CD14-positive monocyte (primary cell): ENCODE data around the gene ATP6V1G1. TPM values are rescaled to one million over a fixed set of nuclear protein-coding genes. Genes with fewer than 3 reads are reported as not detected.

ENCODE experiments used
- DNase-seq, 3 donors: peaks; one replicate each; pipeline ENCODE4 v3.0.0-alpha.2; 2011 to 2022
- H2AFZ ChIP-seq: 2 replicates; pipeline ENCODE4 v1.6.0; 2012; ENCODE audit warnings: mild to moderate bottlenecking, low read depth, low read length, inconsistent platforms; ENCODE audit not compliant: insufficient read depth, poor library complexity, severe bottlenecking
- H3K27ac ChIP-seq, 2 donors: 1 replicate in 1 of 2; 2 replicates in 1 of 2; pipeline ENCODE4 v1.5.1; 2012 to 2013; ENCODE audit warnings: low read length in 2 of 2, control low read depth in 1 of 2, inconsistent platforms in 1 of 2, low read depth in 1 of 2, mild to moderate bottlenecking in 1 of 2
- H3K27me3 ChIP-seq, 2 donors: one replicate each; pipeline versions ENCODE4 v1.6.0 to v1.6.1; 2011 to 2013; ENCODE audit warnings: low read length in 2 of 2; ENCODE audit not compliant: control insufficient read depth in 2 of 2, insufficient read depth in 2 of 2
- H3K36me3 ChIP-seq, 2 donors: replicated peaks in 1 of 2; 1 replicate in 1 of 2; 2 replicates in 1 of 2; pipeline versions ENCODE4 v1.5.1 to v1.6.1; 2012 to 2013; ENCODE audit warnings: low read length in 2 of 2, control low read depth in 1 of 2, inconsistent platforms in 1 of 2, mild to moderate bottlenecking in 1 of 2; ENCODE audit not compliant: insufficient read depth in 2 of 2, control insufficient read depth in 1 of 2
- H3K4me1 ChIP-seq, 2 donors: 1 replicate in 1 of 2; 2 replicates in 1 of 2; pipeline versions ENCODE4 v1.5.1 to v1.6.1; 2012 to 2013; ENCODE audit warnings: low read length in 2 of 2, control low read depth in 1 of 2, inconsistent platforms in 1 of 2, mild to moderate bottlenecking in 1 of 2, moderate library complexity in 1 of 2; ENCODE audit not compliant: insufficient read depth in 2 of 2, control insufficient read depth in 1 of 2
- H3K4me2 ChIP-seq: replicated peaks from 2 replicates; pipeline ENCODE3; 2012; ENCODE audit warnings: low read length, moderate library complexity, mild to moderate bottlenecking; ENCODE audit not compliant: poor library complexity, severe bottlenecking; ENCODE audit errors: extremely low read depth
- H3K4me3 ChIP-seq, 3 experiments: fragments of 200-600 bp in 1 of 3; sonication (generic) in 1 of 3; replicated peaks in 1 of 3; 1 replicate in 2 of 3; 2 replicates in 1 of 3; pipeline ENCODE4 v1.5.1; 2011 to 2013; ENCODE audit warnings: low read length in 3 of 3, mild to moderate bottlenecking in 3 of 3, control low read depth in 2 of 3, low read depth in 2 of 3, inconsistent platforms in 1 of 3, moderate library complexity in 1 of 3
- H3K79me2 ChIP-seq: 2 replicates; pipeline ENCODE4 v1.6.0; 2012; ENCODE audit warnings: mild to moderate bottlenecking, control low read depth, inconsistent platforms, low read length, moderate library complexity; ENCODE audit not compliant: insufficient read depth
- H3K9ac ChIP-seq: 2 replicates; pipeline ENCODE4 v1.6.0; 2017; ENCODE audit warnings: low read length, mild to moderate bottlenecking; ENCODE audit not compliant: insufficient read depth, poor library complexity, severe bottlenecking
- H3K9me3 ChIP-seq, 2 donors: replicated peaks in 1 of 2; 1 replicate in 1 of 2; 2 replicates in 1 of 2; pipeline versions ENCODE4 v1.5.1 to v1.6.1; 2012 to 2013; ENCODE audit warnings: low read length in 2 of 2, control low read depth in 1 of 2; ENCODE audit not compliant: control insufficient read depth in 1 of 2, insufficient read depth in 1 of 2
- H4K20me1 ChIP-seq: 2 replicates; pipeline ENCODE4 v1.6.0; 2012; ENCODE audit warnings: mild to moderate bottlenecking, low read length, control low read depth, moderate library complexity; ENCODE audit not compliant: insufficient read depth
- H3K27ac Mint-ChIP-seq, 7 donors: one replicate each; pipeline ENCODE4 v1.8.0; 2020; ENCODE audit warnings: mild to moderate bottlenecking in 7 of 7, mixed read lengths in 7 of 7, moderate library complexity in 6 of 7, inconsistent platforms in 2 of 7
- H3K27me3 Mint-ChIP-seq, 3 donors: one replicate each; pipeline ENCODE4 v1.8.0; 2021 to 2022; ENCODE audit warnings: low read depth in 3 of 3, mild to moderate bottlenecking in 3 of 3, mixed read lengths in 3 of 3, moderate library complexity in 3 of 3, inconsistent platforms in 1 of 3
- H3K36me3 Mint-ChIP-seq, 2 donors: one replicate each; pipeline ENCODE4 v1.8.0; 2020; ENCODE audit warnings: mixed read lengths in 2 of 2, inconsistent platforms in 1 of 2, mild to moderate bottlenecking in 1 of 2
- H3K4me1 Mint-ChIP-seq: one replicate; pipeline ENCODE4 v1.8.0; 2020; ENCODE audit warnings: mild to moderate bottlenecking, mixed read lengths
- H3K4me3 Mint-ChIP-seq, 2 donors: one replicate each; pipeline ENCODE4 v1.8.0; 2020; ENCODE audit warnings: mild to moderate bottlenecking in 2 of 2, mixed read lengths in 2 of 2, moderate library complexity in 1 of 2
- H3K9me3 Mint-ChIP-seq, 7 donors: one replicate each; pipeline ENCODE4 v1.8.0; 2020 to 2022; ENCODE audit warnings: mixed read lengths in 7 of 7, mild to moderate bottlenecking in 6 of 7, moderate library complexity in 6 of 7, inconsistent platforms in 2 of 7
- WGBS: methylation state at CpG from one replicate; pipeline ENCODE4 v1.1.5; 2013; ENCODE audit warnings: missing lambda C conversion rate; ENCODE audit not compliant: insufficient coverage; 5-methylcytosine and 5-hydroxymethylcytosine counted together
- intact Hi-C, 2 donors: fragments of 100-400 bp; cut with micrococcal nuclease; formaldehyde crosslinking; loops; one replicate each; pipeline versions ENCODE4 v1.15.0 to v1.15.1; 2023
- polyA plus RNA-seq, 3 donors: library from polyadenylated mRNA; depleted of rRNA in 1 of 3; unstranded in 2 of 3; stranded (reverse) in 1 of 3; fragments of 300-500 nt in 2 of 3; fragments of >200 nt in 1 of 3; fragmentation: Illumina TruSeq in 2 of 3; gene quantifications; 1 replicate in 2 of 3; 2 replicates in 1 of 3; pipeline ENCODE4 v1.2.3, GENCODE V29; 2012 to 2021
- TF ChIP-seq, protein P1 (sequence below): fragments of 200-600 bp; IDR thresholded peaks from one replicate; pipeline ENCODE4 v1.8.0; 2022; ENCODE audit warnings: antibody characterized with exemption, mild to moderate bottlenecking

The ATP6V1G1 gene
- polyA plus RNA-seq, 3 donors: 146 to 226 (median 214) TPM

GRCh38 chr9:114551750-114552685 lies 35.6 kb upstream of the ATP6V1G1 start:
- Mint-ChIP-seq H3K27me3 (peaks cover 0 to 4% (median 2%) of the 10 kb centered on the region in 3 donors), H3K36me3 (peaks cover 3 to 5% of the 10 kb centered on the region in 2 donors), H3K4me3 (no peak overlapping the region), H3K4me1 (peaks cover 24% of the 10 kb centered on the region), H3K9me3 (peaks cover 4 to 9% (median 6%) of the 10 kb centered on the region in 7 donors), H3K27ac (peak overlapping the region in 5 of 7 donors; percentile 43 to 87 (median 58))
- Histone ChIP-seq H3K4me1 (peaks cover 6 to 11% of the 10 kb centered on the region in 2 donors), H3K36me3 (no peaks in the 10 kb centered on the region), H3K27ac (no peak overlapping the region), H4K20me1 (no peaks in the 10 kb centered on the region), H3K9ac (no peak overlapping the region), H3K9me3 (peaks cover 0 to 3% of the 10 kb centered on the region in 2 donors), H3K27me3 (no peaks in the 10 kb centered on the region), H3K79me2 (no peaks in the 10 kb centered on the region), H2AFZ (no peak overlapping the region), H3K4me2 (no peak overlapping the region), H3K4me3 (no peak overlapping the region)
- DNase-seq: peak; percentile 65 to 87 (median 70)
- TF ChIP-seq, protein P1, sequence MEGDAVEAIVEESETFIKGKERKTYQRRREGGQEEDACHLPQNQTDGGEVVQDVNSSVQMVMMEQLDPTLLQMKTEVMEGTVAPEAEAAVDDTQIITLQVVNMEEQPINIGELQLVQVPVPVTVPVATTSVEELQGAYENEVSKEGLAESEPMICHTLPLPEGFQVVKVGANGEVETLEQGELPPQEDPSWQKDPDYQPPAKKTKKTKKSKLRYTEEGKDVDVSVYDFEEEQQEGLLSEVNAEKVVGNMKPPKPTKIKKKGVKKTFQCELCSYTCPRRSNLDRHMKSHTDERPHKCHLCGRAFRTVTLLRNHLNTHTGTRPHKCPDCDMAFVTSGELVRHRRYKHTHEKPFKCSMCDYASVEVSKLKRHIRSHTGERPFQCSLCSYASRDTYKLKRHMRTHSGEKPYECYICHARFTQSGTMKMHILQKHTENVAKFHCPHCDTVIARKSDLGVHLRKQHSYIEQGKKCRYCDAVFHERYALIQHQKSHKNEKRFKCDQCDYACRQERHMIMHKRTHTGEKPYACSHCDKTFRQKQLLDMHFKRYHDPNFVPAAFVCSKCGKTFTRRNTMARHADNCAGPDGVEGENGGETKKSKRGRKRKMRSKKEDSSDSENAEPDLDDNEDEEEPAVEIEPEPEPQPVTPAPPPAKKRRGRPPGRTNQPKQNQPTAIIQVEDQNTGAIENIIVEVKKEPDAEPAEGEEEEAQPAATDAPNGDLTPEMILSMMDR: no peak
- intact Hi-C loops: no loop called here
- 43% methylated on average over 1 of the region's 6 CpGs for WGBS

- Mint-ChIP-seq H3K36me3 (peaks cover 3 to 5% of the 10 kb centered on the region in 2 donors), H3K4me3 (no peak overlapping the region), H3K9me3 (peaks cover 6 to 10% (median 9%) of the 10 kb centered on the region in 7 donors), H3K27me3 (peaks cover 0 to 4% (median 2%) of the 10 kb centered on the region in 3 donors), H3K27ac (peak overlapping the region in 1 of 7 donors; percentile 66), H3K4me1 (peaks cover 30% of the 10 kb centered on the region)
- Histone ChIP-seq H3K9me3 (peaks cover 0 to 3% of the 10 kb centered on the region in 2 donors), H3K36me3 (no peaks in the 10 kb centered on the region), H3K4me3 (no peak overlapping the region), H2AFZ (no peak overlapping the region), H3K4me2 (no peak overlapping the region), H3K27ac (no peak overlapping the region), H3K27me3 (no peaks in the 10 kb centered on the region), H3K79me2 (no peaks in the 10 kb centered on the region), H4K20me1 (no peaks in the 10 kb centered on the region), H3K4me1 (peaks cover 13 to 16% of the 10 kb centered on the region in 2 donors), H3K9ac (no peak overlapping the region)
- peak in 1 of 3 donors; percentile 27 for DNase-seq
- intact Hi-C loops: no loop called here
- 96% methylated on average over 3 of the region's 5 CpGs for WGBS
- TF ChIP-seq, protein P1: no peak
Measured at GRCh38 chr9:114552706-114553105, 34.9 kb upstream of the ATP6V1G1 start.
